T-helper 1 cell treated with Interleukin-12 subunit alpha and Interleukin-12 subunit beta and Interleukin-4 antibody, amounts not matched to agents 30 μg/mL and 1 μg/mL, for 36 hours (primary cell): Measurements from ENCODE around the gene KCNH1.
"Not testable (repeated sequence)": the region's sequence is repeated elsewhere in the genome, so short reads cannot be mapped to it uniquely, and the experiment has no call there.

Source experiments
- H3K27ac Mint-ChIP-seq: one replicate; pipeline ENCODE4 v1.8.0; 2021; ENCODE audit warnings: mild to moderate bottlenecking, mixed read lengths
- H3K27me3 Mint-ChIP-seq: one replicate; pipeline ENCODE4 v1.8.0; 2021; ENCODE audit warnings: low read depth, mixed read lengths
- H3K36me3 Mint-ChIP-seq: one replicate; pipeline ENCODE4 v1.8.0; 2021; ENCODE audit warnings: low read depth, mixed read lengths
- H3K4me1 Mint-ChIP-seq: one replicate; pipeline ENCODE4 v1.8.0; 2021; ENCODE audit warnings: low read depth, mixed read lengths
- H3K4me3 Mint-ChIP-seq: one replicate; pipeline ENCODE4 v1.8.0; 2021; ENCODE audit warnings: mild to moderate bottlenecking, moderate library complexity, mixed read lengths
- H3K9me3 Mint-ChIP-seq: one replicate; pipeline ENCODE4 v1.8.0; 2021; ENCODE audit warnings: mixed read lengths

Gene KCNH1

GRCh38 chr1:211066781-211067384 is 67.1 kb downstream of the KCNH1 start:
- no peak overlapping the region for H3K27ac Mint-ChIP-seq
- H3K9me3 Mint-ChIP-seq, result no peaks in the 10 kb centered on the region
- H3K27me3 Mint-ChIP-seq, result peaks cover 3% of the 10 kb centered on the region
- no peaks in the 10 kb centered on the region for H3K4me1 Mint-ChIP-seq
- H3K4me3 Mint-ChIP-seq, result no peak overlapping the region
- no peaks in the 10 kb centered on the region for H3K36me3 Mint-ChIP-seq

- not testable (repeated sequence) for H3K9me3 Mint-ChIP-seq
Observed at GRCh38 chr1:211041838-211042237, 92.1 kb downstream of the KCNH1 start.

GRCh38 chr1:211037095-211037494 is 96.9 kb downstream of the KCNH1 start:
- Mint-ChIP-seq H3K4me3 (no peak overlapping the region), H3K36me3 (no peaks in the 10 kb centered on the region), H3K9me3 (no peaks in the 10 kb centered on the region), H3K27ac (no peak overlapping the region), H3K4me1 (no peaks in the 10 kb centered on the region), H3K27me3 (no peaks in the 10 kb centered on the region)

More at GRCh38 chr1:211041838-211042237, 92.1 kb downstream of the KCNH1 start:
- not testable (repeated sequence) for H3K36me3 Mint-ChIP-seq, H3K27me3 Mint-ChIP-seq, H3K4me3 Mint-ChIP-seq, H3K4me1 Mint-ChIP-seq, H3K27ac Mint-ChIP-seq

GRCh38 chr1:211036381-211037060 is 97.4 kb downstream of the KCNH1 start:
- no peak overlapping the region for H3K4me3 Mint-ChIP-seq
- H3K36me3 Mint-ChIP-seq, result no peaks in the 10 kb centered on the region
- no peaks in the 10 kb centered on the region for H3K9me3 Mint-ChIP-seq
- no peaks in the 10 kb centered on the region for H3K4me1 Mint-ChIP-seq
- no peak overlapping the region for H3K27ac Mint-ChIP-seq
- H3K27me3 Mint-ChIP-seq, result no peaks in the 10 kb centered on the region

GRCh38 chr1:211035821-211036380 is 98.0 kb downstream of the KCNH1 start:
- H3K27me3 Mint-ChIP-seq, result no peaks in the 10 kb centered on the region
- H3K27ac Mint-ChIP-seq, result no peak overlapping the region
- H3K9me3 Mint-ChIP-seq, result no peaks in the 10 kb centered on the region
- no peak overlapping the region for H3K4me3 Mint-ChIP-seq
- no peaks in the 10 kb centered on the region for H3K36me3 Mint-ChIP-seq
- no peaks in the 10 kb centered on the region for H3K4me1 Mint-ChIP-seq

GRCh38 chr1:211033921-211034525 is 99.9 kb downstream of the KCNH1 start:
- H3K4me1 Mint-ChIP-seq, result no peaks in the 10 kb centered on the region
- no peaks in the 10 kb centered on the region for H3K27me3 Mint-ChIP-seq
- no peaks in the 10 kb centered on the region for H3K36me3 Mint-ChIP-seq
- no peak overlapping the region for H3K4me3 Mint-ChIP-seq
- no peak overlapping the region for H3K27ac Mint-ChIP-seq
- no peaks in the 10 kb centered on the region for H3K9me3 Mint-ChIP-seq

- Mint-ChIP-seq H3K4me1 (no peaks in the 10 kb centered on the region), H3K27ac (no peak overlapping the region), H3K9me3 (no peaks in the 10 kb centered on the region), H3K27me3 (no peaks in the 10 kb centered on the region), H3K4me3 (no peak overlapping the region), H3K36me3 (no peaks in the 10 kb centered on the region)
Observed at GRCh38 chr1:211024901-211025300, 109.0 kb downstream of the KCNH1 start.

- H3K27ac Mint-ChIP-seq, result no peak overlapping the region
- no peaks in the 10 kb centered on the region for H3K36me3 Mint-ChIP-seq
- no peak overlapping the region for H3K4me3 Mint-ChIP-seq
- H3K9me3 Mint-ChIP-seq, result no peaks in the 10 kb centered on the region
- H3K4me1 Mint-ChIP-seq, result no peaks in the 10 kb centered on the region
- no peaks in the 10 kb centered on the region for H3K27me3 Mint-ChIP-seq
Observed at GRCh38 chr1:211019266-211019665, 114.7 kb downstream of the KCNH1 start.

GRCh38 chr1:211018690-211019089 is 115.3 kb downstream of the KCNH1 start:
- Mint-ChIP-seq H3K27ac (no peak overlapping the region), H3K9me3 (no peaks in the 10 kb centered on the region), H3K4me3 (no peak overlapping the region)

GRCh38 chr1:211017075-211017718 is 116.8 kb downstream of the KCNH1 start:
- Mint-ChIP-seq H3K4me1 (no peaks in the 10 kb centered on the region), H3K9me3 (no peaks in the 10 kb centered on the region), H3K36me3 (no peaks in the 10 kb centered on the region), H3K27ac (no peak overlapping the region), H3K27me3 (no peaks in the 10 kb centered on the region), H3K4me3 (no peak overlapping the region)

More at GRCh38 chr1:211018690-211019089, 115.3 kb downstream of the KCNH1 start:
- no peaks in the 10 kb centered on the region for H3K27me3 Mint-ChIP-seq
- H3K4me1 Mint-ChIP-seq, result no peaks in the 10 kb centered on the region
- no peaks in the 10 kb centered on the region for H3K36me3 Mint-ChIP-seq

- no peaks in the 10 kb centered on the region for H3K9me3 Mint-ChIP-seq
- H3K4me1 Mint-ChIP-seq, result no peaks in the 10 kb centered on the region
- no peaks in the 10 kb centered on the region for H3K27me3 Mint-ChIP-seq
- H3K36me3 Mint-ChIP-seq, result no peaks in the 10 kb centered on the region
- no peak overlapping the region for H3K27ac Mint-ChIP-seq
- H3K4me3 Mint-ChIP-seq, result no peak overlapping the region
Observed at GRCh38 chr1:211014275-211014674, 119.7 kb downstream of the KCNH1 start.

- no peak overlapping the region for H3K4me3 Mint-ChIP-seq
- H3K27me3 Mint-ChIP-seq, result no peaks in the 10 kb centered on the region
- H3K27ac Mint-ChIP-seq, result no peak overlapping the region
- no peaks in the 10 kb centered on the region for H3K4me1 Mint-ChIP-seq
- H3K36me3 Mint-ChIP-seq, result no peaks in the 10 kb centered on the region
- no peaks in the 10 kb centered on the region for H3K9me3 Mint-ChIP-seq
Observed at GRCh38 chr1:211013346-211014240, 120.4 kb downstream of the KCNH1 start.

- H3K4me1 Mint-ChIP-seq, H3K9me3 Mint-ChIP-seq, H3K27me3 Mint-ChIP-seq: not testable (repeated sequence)
Observed at GRCh38 chr1:211011128-211011527, 122.8 kb downstream of the KCNH1 start.

GRCh38 chr1:211009944-211010343 is 124.0 kb downstream of the KCNH1 start:
- Mint-ChIP-seq H3K4me1 (no peaks in the 10 kb centered on the region), H3K27me3 (peaks cover 5% of the 10 kb centered on the region), H3K36me3 (no peaks in the 10 kb centered on the region), H3K4me3 (no peak overlapping the region), H3K27ac (no peak overlapping the region), H3K9me3 (no peaks in the 10 kb centered on the region)

More at GRCh38 chr1:211011128-211011527, 122.8 kb downstream of the KCNH1 start:
- not testable (repeated sequence) for H3K4me3 Mint-ChIP-seq, H3K27ac Mint-ChIP-seq, H3K36me3 Mint-ChIP-seq
